A673 (cell line): ENCODE measurements around the gene BMPR1A.

Source experiments
- EZH2 ChIP-seq: fragments of 200-600 bp; sonication (generic); IDR thresholded peaks from 2 replicates; pipeline ENCODE4 v1.6.1; 2017; ENCODE audit warnings: borderline replicate concordance, low read depth, mild to moderate bottlenecking, mixed read lengths, antibody characterized with exemption, low read length; ENCODE audit not compliant: poor library complexity, severe bottlenecking
- TF ChIP-seq, protein P1 (sequence below): fragments of 300-800, 200-600 bp; sonication (generic); conservative IDR thresholded peaks from 2 replicates; pipeline ENCODE4 v1.5.1; 2017; ENCODE audit warnings: low read depth, mild to moderate bottlenecking, antibody characterized with exemption, low read length, moderate library complexity, mixed read lengths

DNA sequence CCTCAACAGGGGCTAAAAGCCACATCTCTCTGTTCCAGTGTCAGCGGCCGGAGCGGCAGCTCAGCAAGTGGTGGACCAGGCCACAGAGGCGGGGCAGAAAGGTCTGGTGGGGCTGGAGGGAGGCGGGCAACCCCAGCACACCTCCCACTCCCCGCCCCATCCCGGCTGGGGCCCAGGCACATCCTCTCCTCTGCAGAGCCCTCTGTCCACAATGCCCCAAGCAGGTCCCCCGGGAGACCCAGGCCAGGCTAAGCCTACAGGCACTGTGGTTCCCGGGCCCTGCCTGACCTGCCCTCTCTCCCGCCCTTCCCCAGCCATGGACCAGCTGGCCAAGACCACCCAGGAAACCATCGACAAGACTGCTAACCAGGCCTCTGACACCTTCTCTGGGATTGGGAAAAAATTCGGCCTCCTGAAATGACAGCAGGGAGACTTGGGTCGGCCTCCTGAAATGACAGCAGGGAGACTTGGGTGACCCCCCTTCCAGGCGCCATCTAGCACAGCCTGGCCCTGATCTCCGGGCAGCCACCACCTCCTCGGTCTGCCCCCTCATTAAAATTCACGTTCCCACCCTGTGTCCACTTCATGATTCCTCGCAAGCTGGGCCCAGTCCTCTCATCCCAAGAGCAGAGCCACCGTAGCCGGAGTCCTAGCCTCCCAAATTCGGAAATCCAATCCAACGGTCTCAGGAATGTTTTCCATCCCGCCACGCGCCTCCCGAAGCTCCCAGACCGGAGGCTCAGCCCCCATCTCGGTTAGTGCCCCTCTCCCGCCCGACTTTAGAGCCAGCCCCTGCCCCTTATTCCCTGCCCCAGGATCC lies 214.0 kb downstream of the BMPR1A start:
- TF ChIP-seq, protein P1, sequence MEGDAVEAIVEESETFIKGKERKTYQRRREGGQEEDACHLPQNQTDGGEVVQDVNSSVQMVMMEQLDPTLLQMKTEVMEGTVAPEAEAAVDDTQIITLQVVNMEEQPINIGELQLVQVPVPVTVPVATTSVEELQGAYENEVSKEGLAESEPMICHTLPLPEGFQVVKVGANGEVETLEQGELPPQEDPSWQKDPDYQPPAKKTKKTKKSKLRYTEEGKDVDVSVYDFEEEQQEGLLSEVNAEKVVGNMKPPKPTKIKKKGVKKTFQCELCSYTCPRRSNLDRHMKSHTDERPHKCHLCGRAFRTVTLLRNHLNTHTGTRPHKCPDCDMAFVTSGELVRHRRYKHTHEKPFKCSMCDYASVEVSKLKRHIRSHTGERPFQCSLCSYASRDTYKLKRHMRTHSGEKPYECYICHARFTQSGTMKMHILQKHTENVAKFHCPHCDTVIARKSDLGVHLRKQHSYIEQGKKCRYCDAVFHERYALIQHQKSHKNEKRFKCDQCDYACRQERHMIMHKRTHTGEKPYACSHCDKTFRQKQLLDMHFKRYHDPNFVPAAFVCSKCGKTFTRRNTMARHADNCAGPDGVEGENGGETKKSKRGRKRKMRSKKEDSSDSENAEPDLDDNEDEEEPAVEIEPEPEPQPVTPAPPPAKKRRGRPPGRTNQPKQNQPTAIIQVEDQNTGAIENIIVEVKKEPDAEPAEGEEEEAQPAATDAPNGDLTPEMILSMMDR: no peak
- TF ChIP-seq EZH2: no peak
